COR-L47 (cell line): Measurements from ENCODE around the gene GALNT10.

Experiments used
- DNase-seq: peaks from one replicate; lab custom pipeline; 2025; lab: John Stamatoyannopoulos, UW

Gene GALNT10

GRCh38 chr5:154267516-154267915 lies 77.0 kb downstream of the GALNT10 start:
- DNase-seq, result no peak

- no peak for DNase-seq
Measured at GRCh38 chr5:154268073-154268472, 77.5 kb downstream of the GALNT10 start.

GRCh38 chr5:154269414-154269813 lies 78.9 kb downstream of the GALNT10 start:
- DNase-seq, result no peak

GRCh38 chr5:154271466-154271865 lies 80.9 kb downstream of the GALNT10 start:
- DNase-seq, result no peak

GRCh38 chr5:154271936-154272514 lies 81.5 kb downstream of the GALNT10 start:
- DNase-seq, result no peak

GRCh38 chr5:154273028-154273617 lies 82.6 kb downstream of the GALNT10 start:
- no peak for DNase-seq

GRCh38 chr5:154273963-154274827 lies 83.7 kb downstream of the GALNT10 start:
- no peak for DNase-seq

- DNase-seq, result no peak
Measured at GRCh38 chr5:154274828-154275185, 84.3 kb downstream of the GALNT10 start.

- DNase-seq, result no peak
Measured at GRCh38 chr5:154275566-154275965, 85.0 kb downstream of the GALNT10 start.

GRCh38 chr5:154276261-154276972 lies 85.9 kb downstream of the GALNT10 start:
- DNase-seq, result no peak

GRCh38 chr5:154276973-154277331 lies 86.4 kb downstream of the GALNT10 start:
- DNase-seq, result no peak

- no peak for DNase-seq
Measured at GRCh38 chr5:154277499-154277898, 87.0 kb downstream of the GALNT10 start.

GRCh38 chr5:154278186-154278585 lies 87.7 kb downstream of the GALNT10 start:
- DNase-seq, result no peak

- DNase-seq, result no peak
Measured at GRCh38 chr5:154278908-154279307, 88.4 kb downstream of the GALNT10 start.

- no peak for DNase-seq
Measured at GRCh38 chr5:154284433-154284832, 93.9 kb downstream of the GALNT10 start.

GRCh38 chr5:154285661-154286408 lies 95.3 kb downstream of the GALNT10 start:
- DNase-seq, result no peak

GRCh38 chr5:154286557-154286956 lies 96.0 kb downstream of the GALNT10 start:
- DNase-seq, result no peak

- DNase-seq, result no peak
Measured at GRCh38 chr5:154287136-154287535, 96.6 kb downstream of the GALNT10 start.

- no peak for DNase-seq
Measured at GRCh38 chr5:154288145-154288544, 97.6 kb downstream of the GALNT10 start.

GRCh38 chr5:154291917-154292316 lies 101.4 kb downstream of the GALNT10 start:
- no peak for DNase-seq

GRCh38 chr5:154293219-154293618 lies 102.7 kb downstream of the GALNT10 start:
- DNase-seq, result no peak

- no peak for DNase-seq
Measured at GRCh38 chr5:154295551-154295950, 105.0 kb downstream of the GALNT10 start.
